Tibial nerve (tissue), 4 donors: ENCODE results near the gene WNT7A.

Experiments
- CTCF ChIP-seq, 5 experiments: fragments of 200-600 bp in 3 of 5; fragments of 450-650 bp in 2 of 5; sonication (generic) in 3 of 5; IDR thresholded peaks; one replicate each; pipeline ENCODE4 v1.5.1; 2016 to 2019; ENCODE audit warnings: antibody characterized with exemption in 5 of 5, mild to moderate bottlenecking in 3 of 5, moderate library complexity in 2 of 5
- EP300 ChIP-seq, 2 donors: sonication (generic); formaldehyde crosslinking; IDR thresholded peaks; one replicate each; pipeline ENCODE4 v1.6.1; 2017; ENCODE audit warnings: antibody characterized with exemption in 2 of 2, mild to moderate bottlenecking in 1 of 2
- POLR2A ChIP-seq, 2 donors: fragments of 450-650 bp; IDR thresholded peaks; one replicate each; pipeline ENCODE4 v1.6.1; 2017; ENCODE audit warnings: antibody characterized with exemption in 2 of 2, mild to moderate bottlenecking in 2 of 2, moderate library complexity in 2 of 2

- TF ChIP-seq POLR2A (IDR thresholded peaks at IDR 0.05) (no peak), CTCF (IDR thresholded peaks at IDR 0.05) (no peak), EP300 (IDR thresholded peaks at IDR 0.05) (no peak)
These were observed 36.5 kb downstream of the WNT7A start for GRCh38 chr3:13843351-13843750.
